H7 (cell line): ENCODE results near the gene SV2C. TPM values are rescaled to one million over a fixed set of nuclear protein-coding genes. Genes with fewer than 3 reads are reported as not detected.
"Not testable (repeated sequence)": the region's sequence is repeated elsewhere in the genome, so short reads cannot be mapped to it uniquely, and the experiment has no call there.

ENCODE experiments used
- DNase-seq: peaks from one replicate; pipeline ENCODE4 v3.0.0; 2012
- H3K27me3 ChIP-seq: 2 replicates; pipeline ENCODE4 v1.6.0; 2011; ENCODE audit warnings: mild to moderate bottlenecking, low read length; ENCODE audit not compliant: control insufficient read depth, insufficient read depth
- H3K36me3 ChIP-seq: replicated peaks from 2 replicates; pipeline ENCODE4 v1.5.1; 2011; ENCODE audit warnings: low read length; ENCODE audit not compliant: control insufficient read depth, insufficient read depth
- H3K4me3 ChIP-seq: 2 replicates; pipeline ENCODE4 v1.5.1; 2011; ENCODE audit warnings: low read depth, mild to moderate bottlenecking, control low read depth, low read length, moderate library complexity; ENCODE audit not compliant: insufficient read depth
- total RNA-seq: library from RNA; depleted of rRNA; stranded (reverse); fragments of >200 nt; shearing (Covaris generic); gene quantifications from 2 replicates; pipeline ENCODE4 v1.2.3, GENCODE V29; 2014

Gene SV2C
- total RNA-seq, 1 experiment from 2014 or later, result not detected

GRCh38 chr5:76289692-76290091, 206.5 kb downstream of the SV2C start:
- no peaks in the 10 kb centered on the region for H3K27me3 ChIP-seq
- no peak for DNase-seq
- H3K4me3 ChIP-seq, result no peak overlapping the region
- no peaks in the 10 kb centered on the region for H3K36me3 ChIP-seq

- no peak for DNase-seq
- H3K27me3 ChIP-seq, result no peaks in the 10 kb centered on the region
- no peaks in the 10 kb centered on the region for H3K36me3 ChIP-seq
Measured at GRCh38 chr5:76290321-76290757, 207.2 kb downstream of the SV2C start.

GRCh38 chr5:76291305-76292077, 208.3 kb downstream of the SV2C start:
- H3K4me3 ChIP-seq, result no peak overlapping the region
- no peaks in the 10 kb centered on the region for H3K36me3 ChIP-seq
- H3K27me3 ChIP-seq, result no peaks in the 10 kb centered on the region
- no peak for DNase-seq

More at GRCh38 chr5:76290321-76290757, 207.2 kb downstream of the SV2C start:
- no peak overlapping the region for H3K4me3 ChIP-seq

GRCh38 chr5:76292620-76293322, 209.6 kb downstream of the SV2C start:
- Histone ChIP-seq H3K36me3 (no peaks in the 10 kb centered on the region), H3K27me3 (no peaks in the 10 kb centered on the region), H3K4me3 (no peak overlapping the region)
- no peak for DNase-seq

DNA sequence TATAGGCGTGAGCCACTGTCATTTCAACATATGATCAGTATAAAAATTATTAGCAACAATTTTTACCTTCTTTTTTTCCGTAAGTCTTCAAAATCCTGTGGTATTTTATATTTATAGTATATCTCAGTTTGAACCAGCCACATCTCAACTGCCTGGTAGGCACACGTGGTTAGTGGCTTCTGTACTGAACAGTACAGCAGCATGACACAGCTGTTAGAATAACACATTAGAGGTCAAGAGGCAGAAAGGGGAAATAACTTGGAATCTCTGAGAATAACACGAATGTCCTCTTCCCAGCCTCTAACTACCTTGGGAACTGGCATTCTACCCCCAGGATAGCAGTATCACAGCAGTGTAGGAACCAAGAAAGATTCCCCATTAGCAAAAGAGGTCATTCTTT, 211.4 kb downstream of the SV2C start:
- no peak for DNase-seq
- H3K4me3 ChIP-seq, result no peak overlapping the region
- no peaks in the 10 kb centered on the region for H3K27me3 ChIP-seq
- no peaks in the 10 kb centered on the region for H3K36me3 ChIP-seq

GRCh38 chr5:76298852-76299251, 215.7 kb downstream of the SV2C start:
- DNase-seq, result no peak
- H3K36me3 ChIP-seq, result no peaks in the 10 kb centered on the region
- no peaks in the 10 kb centered on the region for H3K27me3 ChIP-seq
- H3K4me3 ChIP-seq, result no peak overlapping the region

DNA sequence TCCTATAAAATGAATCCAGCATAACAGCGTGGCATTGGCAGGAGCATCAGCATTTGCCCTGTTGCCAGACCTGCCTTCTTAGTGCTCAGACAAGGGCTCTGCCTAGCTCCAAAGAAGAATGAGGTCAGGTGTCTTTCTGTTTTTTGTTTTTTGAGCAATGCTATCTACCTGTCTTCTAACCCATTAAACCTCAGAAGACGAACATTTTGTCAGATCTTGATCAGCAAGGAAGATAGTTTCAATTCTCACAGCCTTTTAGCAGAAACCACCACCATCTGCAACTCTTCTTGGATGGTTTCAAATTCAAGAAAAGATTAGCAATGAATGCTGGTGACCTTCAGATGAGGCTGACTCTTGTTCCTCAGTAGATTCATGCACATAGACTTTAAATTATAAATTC, 216.4 kb downstream of the SV2C start:
- Histone ChIP-seq H3K4me3 (no peak overlapping the region), H3K36me3 (no peaks in the 10 kb centered on the region), H3K27me3 (no peaks in the 10 kb centered on the region)
- no peak for DNase-seq

DNA sequence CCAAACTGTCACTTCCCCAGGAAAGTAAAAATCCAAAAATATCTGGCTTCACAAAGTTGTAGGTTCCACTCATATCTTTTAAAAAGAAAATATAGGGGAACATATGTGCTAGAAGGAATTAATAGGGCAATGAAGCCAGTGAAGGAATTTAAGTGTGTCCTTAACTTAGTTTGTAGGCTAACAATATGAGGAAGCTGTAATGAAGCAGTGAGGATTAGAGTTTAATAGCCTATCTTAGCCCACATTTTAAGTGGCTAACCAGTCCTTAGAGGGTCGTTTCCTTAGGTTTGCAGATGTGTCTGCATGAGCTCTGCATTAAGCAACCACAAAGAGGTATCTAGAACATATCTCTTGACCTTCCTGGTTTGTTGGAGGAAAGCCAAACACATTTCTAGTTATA, 218.7 kb downstream of the SV2C start:
- DNase-seq, H3K36me3 ChIP-seq, H3K4me3 ChIP-seq, H3K27me3 ChIP-seq: not testable (repeated sequence)

DNA sequence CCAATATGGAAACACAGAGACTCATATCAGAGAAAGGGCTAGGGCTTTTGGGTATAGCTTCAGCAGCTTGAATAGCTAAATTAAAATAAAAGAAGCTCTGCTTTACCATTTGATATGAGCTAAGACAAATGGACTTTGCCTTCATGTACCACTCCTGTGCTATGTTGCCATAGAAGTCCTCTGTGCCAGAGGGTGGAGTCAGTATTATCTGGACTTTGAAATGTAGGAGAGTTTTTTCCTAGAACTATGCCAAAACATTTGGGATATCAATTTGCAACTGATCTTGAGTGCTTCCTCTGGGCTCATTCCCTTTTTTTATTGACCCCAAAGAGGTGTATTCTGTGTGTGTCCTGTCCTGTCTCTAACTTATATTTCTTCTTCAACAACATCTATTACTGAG, 219.5 kb downstream of the SV2C start:
- not testable (repeated sequence) for H3K4me3 ChIP-seq, DNase-seq, H3K36me3 ChIP-seq, H3K27me3 ChIP-seq

DNA sequence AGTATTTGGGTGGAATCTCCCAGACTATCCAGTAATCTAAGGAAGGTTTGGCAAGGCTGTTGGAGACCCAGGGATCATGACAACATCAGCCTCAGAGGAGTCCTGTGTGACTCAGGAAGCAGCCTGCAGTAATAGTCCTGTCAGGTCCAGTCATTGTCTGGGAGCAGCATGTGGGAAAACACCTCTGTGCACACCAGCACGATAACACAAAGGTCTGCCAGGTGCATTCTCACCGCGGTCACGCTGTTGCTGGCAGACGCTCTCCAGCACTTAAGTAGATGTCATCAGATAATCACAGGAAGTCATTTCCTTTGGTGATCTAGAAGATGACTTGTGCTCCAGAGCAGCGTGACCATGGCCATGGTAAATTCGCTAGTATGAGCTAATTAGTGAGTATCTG, 220.7 kb downstream of the SV2C start:
- H3K27me3 ChIP-seq, result no peaks in the 10 kb centered on the region
- no peaks in the 10 kb centered on the region for H3K36me3 ChIP-seq
- no peak for DNase-seq
- no peak overlapping the region for H3K4me3 ChIP-seq

- no peaks in the 10 kb centered on the region for H3K27me3 ChIP-seq
- no peaks in the 10 kb centered on the region for H3K36me3 ChIP-seq
- DNase-seq, result no peak
- H3K4me3 ChIP-seq, result no peak overlapping the region
Measured at GRCh38 chr5:76305269-76305668, 222.1 kb downstream of the SV2C start.

- no peaks in the 10 kb centered on the region for H3K36me3 ChIP-seq
- no peaks in the 10 kb centered on the region; the same call in 1 of the 2 replicates for H3K27me3 ChIP-seq
- no peak for DNase-seq
- no peak overlapping the region for H3K4me3 ChIP-seq
Measured at GRCh38 chr5:76305775-76306174, 222.6 kb downstream of the SV2C start.

DNA sequence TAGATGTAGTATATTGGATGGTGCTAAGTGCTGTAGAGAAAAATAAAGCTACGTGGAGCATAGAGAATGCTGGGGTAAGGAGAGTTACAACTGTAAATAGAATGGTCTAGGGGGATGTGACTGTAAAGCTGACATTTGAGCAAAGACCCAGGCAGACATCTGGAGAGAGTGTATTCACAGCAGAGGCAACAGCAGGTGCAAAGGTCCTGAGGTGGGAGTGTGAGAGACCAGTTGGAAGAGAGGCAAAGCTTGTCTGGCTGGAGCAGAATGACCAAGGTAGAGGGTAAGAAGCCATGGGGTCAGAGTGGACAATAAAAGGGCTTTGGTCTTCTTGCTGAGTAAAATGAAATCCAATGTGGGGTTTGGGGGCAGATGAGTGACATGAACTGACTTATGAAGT, 227.0 kb downstream of the SV2C start:
- H3K4me3 ChIP-seq, result no peak overlapping the region
- no peaks in the 10 kb centered on the region; the same call in 1 of the 2 replicates for H3K27me3 ChIP-seq
- no peaks in the 10 kb centered on the region for H3K36me3 ChIP-seq
- no peak for DNase-seq

DNA sequence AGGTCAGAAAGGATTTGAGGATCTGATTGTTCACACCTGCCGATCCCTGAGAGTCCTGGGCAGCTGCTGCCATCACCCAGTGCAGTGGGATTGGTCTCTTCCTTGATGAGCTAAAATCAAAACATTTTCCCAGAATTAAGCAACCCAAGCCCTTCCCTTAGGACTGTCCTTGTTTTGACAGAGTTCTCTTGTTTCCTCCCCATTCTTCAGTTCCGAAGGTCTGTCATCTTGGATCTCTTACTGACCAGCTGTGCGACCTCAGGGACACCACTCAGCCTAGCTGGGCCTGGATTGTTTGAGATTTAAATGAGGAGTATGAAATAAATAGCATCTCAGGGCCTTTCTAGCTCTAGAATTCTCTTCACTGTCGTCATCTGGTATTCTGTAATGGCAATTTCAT, 229.6 kb downstream of the SV2C start:
- H3K27me3 ChIP-seq, result no peaks in the 10 kb centered on the region; the same call in 1 of the 2 replicates
- H3K36me3 ChIP-seq, result no peaks in the 10 kb centered on the region
- no peak overlapping the region for H3K4me3 ChIP-seq
- DNase-seq, result no peak

DNA sequence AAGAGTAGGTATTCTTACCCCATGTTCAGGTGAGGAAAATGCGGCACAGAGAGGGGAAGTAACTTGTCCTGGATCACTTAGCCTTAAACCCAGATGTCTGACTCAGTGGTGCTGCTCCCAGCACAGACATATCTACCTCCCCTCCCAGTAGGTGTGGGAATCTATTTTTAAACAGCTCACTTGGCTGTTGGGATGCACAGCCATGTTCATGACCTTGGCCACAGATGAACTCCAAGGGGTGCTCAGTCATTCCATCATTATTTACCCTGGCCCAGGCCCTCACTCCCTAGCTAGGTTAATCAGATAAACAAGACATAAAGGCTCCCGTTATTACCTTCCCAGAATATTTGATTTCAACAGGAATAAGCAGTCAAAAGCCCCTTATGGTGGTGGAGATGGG, 231.5 kb downstream of the SV2C start:
- Histone ChIP-seq H3K36me3 (no peaks in the 10 kb centered on the region), H3K27me3 (no peaks in the 10 kb centered on the region; the same call in 1 of the 2 replicates), H3K4me3 (no peak overlapping the region)
- DNase-seq, result no peak
